ENCODE results near the gene MGMT.

Gene MGMT

DNA sequence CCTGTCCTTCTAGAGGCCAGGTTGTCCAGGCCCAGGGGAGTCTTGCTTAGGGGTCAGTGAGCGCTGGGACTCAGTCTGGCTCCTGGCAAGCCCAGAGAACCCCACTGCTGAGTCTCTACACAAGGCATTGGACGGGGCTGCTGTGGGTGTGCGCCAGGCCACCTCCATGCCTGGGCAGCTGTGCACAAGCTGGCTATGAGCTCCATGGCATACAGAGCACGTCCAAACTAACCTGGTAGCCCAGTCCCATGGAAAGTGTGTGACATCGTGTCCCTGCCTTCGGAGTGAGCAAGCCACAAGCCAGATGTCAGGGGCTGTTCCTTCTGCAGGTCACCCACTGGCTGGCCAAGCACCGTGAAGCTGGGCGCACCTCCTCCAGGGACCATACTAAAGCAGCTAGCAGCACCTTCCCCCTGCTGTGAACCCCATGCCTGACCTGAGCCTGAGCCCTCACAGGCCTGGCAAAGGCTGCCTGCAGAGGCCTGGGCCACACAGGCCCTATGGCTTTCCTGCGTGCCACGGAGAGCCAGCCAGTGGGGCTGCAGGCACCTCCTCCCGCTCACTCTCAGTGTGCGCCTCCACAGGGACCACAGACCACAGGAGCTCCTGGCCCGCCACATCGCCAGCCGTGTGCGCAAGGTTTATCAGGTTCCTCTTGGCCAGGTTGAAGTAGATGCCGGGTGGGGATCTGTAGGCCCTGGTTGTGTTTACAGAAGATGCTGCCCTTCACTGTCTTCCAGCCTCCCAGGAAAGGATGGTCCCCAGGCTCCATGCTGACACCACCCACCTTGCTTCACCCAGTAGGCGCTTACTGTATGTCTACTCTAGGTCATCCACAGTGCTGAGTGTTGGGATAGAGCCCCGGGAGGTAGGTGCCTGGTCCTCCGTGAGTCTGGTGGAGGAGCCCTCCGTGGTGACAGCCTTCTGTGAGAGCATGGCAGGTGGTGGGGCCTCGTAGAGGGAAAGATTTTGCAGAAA lies 277.4 kb downstream of the MGMT start:
- no peak for DNase-seq

DNA sequence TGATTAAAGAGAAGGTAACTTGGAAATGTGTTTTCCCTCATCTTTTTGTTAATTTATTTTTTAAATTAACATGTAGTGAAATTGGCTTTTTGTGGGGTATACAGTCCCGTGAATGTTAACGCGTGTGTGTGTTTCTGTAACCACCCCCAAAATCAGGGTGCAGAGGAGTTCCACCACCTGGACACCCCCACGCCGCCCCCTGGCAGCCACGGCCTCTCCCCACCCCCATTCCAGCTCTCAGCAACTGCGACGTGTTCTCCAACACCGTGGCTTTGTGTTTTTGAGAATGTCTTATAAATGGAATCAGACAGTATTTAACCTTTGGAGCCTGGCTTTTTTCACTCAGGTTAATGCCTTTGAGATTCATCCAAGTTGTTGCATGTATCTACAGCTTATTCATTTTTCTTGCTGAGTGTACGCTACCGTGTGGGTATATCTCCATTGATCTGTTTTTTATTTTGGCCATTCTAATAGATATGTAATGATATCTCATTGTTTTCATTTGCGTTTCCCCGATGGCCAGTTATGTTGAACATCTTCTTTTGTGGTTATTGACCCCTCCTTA lies 278.2 kb downstream of the MGMT start:
- no peak for DNase-seq

DNA sequence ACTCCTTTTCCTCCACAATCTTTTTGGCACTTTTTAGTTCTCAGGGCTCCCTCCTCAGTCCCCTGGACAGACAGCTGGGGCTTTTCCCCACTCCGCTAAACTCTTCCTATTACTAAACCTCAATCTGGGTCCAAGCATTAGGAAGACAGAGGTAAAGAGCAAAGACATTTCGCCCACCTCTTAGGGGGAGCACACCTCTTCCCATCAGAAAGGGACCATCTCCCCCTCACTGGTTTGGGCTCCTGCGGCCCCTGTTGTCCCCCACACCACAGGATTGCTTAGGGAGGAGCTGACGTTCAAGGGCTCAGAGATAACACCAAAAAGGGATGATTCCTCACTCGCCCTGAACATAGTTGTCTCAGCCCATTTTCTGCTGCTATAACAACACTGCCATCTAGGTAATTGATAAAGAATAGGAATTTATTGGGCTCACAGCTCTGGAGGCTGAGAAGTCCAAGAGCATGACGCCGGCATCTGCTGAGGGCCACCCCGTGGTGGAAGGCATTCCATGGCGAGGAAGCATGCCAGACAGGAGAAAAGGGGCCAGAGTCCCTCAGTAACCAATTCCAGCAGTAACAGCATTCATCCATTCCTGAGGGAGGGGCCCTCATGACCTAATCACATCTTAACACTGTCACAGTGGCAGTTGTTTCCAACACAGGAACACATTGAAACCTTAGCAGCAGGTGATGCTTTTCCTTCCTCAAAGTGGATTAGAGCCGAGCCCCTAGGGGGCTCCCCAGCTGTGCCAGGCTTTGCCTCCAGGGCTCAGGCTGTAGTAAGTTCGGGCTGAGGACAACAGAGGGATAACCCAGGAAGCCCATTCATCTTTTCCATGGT lies 287.4 kb downstream of the MGMT start:
- DNase-seq = no peak

DNA sequence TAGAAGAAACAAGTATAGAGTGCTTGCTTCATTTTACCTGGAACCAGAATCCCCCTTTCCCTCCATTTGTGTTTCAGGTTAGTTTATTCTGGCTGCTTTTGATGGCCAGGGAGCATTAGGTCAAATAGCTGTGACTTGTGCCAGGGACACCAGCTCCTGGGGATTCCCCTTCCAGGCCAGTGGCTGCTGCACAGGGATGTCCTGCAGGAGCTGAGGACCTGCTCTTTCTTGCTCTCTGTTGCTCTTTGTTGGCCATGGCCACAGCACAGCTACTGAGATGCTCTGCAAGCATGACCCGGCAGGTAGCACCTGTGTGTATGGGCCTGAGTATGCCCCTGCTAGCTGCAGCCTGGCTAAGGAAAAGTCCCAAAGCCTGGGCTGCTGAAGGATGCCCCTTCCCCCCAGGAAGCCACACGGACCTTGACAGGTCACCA lies 288.1 kb downstream of the MGMT start:
- DNase-seq = no peak

DNA sequence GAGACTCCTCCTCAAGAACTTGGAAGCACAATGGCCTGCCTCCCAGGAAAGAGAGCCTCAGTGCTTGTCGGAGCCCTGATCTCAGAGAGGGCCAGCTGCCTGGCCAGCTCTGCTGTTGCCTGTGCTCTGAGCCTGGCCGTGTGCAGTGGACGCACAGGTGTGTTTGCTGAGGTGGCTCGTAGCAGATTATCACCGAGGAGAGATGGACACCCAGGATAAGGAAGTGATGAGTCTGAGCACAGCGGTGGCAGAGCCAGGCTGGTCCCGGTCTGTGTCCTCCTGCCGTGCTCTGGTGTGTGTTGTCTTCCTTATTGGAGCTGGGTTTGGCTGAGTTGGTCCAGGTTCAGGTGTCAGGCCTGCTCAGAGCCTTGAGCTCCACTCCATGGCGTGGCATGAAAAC lies 288.6 kb downstream of the MGMT start:
- no peak for DNase-seq

DNA sequence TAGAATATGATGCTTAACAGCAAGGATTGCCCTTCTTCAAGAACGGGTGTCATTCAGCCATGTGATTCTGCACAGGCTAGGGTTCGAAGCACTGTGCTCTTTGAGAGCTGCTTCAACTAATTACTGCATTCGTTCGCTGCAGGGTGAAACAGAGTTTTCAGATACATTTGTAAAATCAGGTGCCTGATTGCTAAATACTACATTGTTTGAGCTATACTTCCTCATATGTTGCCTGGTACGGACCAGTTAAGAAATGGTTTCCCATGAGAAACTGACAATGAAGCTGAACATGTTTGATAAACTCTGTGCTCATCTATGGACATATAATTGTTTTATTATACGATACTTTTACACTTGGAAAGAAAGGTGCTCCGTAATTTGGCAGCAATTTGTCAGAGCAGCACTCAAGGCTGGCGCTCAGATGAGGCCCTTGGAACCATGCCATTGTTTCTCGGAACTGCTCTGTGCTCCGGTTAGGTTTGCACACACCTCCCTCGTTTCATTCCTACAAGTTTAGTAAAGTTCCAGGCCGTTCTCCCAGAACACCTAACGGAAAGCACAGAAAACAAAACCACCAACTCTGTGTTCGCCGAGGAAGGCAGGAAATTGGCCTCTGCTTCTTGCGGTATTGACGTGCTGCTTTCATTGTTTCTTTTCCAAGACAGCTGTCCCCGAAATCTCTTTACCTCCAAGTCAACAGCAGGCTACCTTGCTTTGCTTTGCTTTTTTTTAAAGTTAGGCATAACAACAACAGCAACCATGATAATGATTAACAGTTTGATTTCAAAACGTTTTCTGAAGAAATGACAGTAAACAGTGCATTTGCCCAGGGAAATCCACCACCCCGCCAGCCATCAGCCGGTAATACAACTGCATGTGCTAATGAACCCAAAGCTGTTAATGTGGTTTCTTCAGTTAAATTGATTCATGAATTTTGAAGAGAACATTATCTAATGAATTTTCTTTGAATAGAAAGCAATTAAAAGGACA lies 290.2 kb downstream of the MGMT start:
- no peak for DNase-seq

DNA sequence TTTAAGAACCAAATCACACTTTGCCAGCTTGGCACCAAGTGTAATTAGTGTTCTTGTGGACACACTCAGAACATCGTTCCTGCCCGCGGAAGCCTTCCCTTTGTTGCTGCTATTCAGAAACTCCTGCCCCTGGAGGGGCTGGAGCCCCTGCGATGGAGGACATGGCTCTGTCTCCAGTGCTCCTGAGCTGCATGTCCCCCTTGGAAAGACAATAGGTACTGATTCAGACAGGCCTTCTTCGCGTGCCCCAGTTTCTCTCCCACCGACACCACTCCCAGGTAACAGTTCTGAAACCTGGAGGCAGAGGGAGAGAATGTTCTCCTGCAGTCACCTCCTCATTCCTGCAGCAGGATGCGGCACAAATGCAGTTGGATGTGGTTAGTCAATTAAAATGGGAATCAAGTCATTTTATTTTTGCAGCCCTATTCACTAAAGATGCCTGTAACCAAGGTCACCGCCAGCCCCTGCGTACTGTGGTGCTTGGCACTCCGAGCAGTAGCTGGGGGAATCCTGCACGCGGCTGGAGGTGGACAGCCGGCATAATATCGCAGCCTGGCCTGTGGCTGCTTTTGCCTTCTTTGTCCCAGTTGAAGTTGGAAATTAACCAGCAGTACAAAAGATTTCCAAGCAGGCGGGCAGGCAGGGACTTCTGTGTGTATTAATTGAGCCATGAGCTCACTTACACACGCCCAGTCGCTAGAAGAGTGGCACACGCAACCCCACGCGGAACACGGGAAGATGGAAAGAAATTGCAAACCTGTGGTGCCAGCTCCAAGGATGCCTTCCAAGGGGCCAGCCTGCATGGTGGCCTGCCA lies 291.4 kb downstream of the MGMT start:
- DNase-seq = no peak

DNA sequence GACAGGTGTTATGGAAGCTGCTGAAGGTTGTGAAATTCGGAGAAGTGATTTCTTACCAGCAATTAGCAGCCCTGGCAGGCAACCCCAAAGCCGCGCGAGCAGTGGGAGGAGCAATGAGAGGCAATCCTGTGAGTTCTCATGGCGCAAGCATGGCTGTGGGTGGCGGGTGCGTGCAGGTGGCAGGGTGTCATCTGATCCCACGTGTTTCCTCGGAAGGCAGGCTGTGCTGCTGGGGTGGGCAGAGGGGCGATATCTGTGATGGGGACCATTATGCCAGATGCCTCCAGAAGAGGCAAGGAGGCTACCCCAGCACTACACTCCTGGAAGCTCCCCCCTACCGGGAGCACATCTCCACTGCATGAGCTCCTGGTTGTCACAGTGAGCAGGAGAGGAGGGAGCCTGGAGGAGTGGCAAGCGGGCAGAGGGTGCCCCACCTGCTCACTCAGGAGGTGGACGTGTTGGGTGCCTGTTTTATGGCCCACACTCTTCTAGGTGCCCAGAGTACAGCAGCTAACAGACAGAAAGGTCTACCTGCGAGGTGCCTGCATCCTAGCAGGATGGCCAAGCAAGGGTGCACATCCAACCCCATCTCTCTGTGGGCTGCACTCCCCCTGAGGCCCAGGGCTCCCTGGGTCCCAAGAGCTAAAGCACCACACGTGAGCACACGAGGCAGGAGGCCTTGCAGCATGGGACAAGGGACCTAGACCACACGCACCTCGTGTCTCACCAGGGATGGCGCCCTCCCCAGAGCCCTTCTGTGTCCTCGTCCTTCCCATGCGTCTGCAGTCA lies 292.4 kb downstream of the MGMT start:
- DNase-seq = no peak

DNA sequence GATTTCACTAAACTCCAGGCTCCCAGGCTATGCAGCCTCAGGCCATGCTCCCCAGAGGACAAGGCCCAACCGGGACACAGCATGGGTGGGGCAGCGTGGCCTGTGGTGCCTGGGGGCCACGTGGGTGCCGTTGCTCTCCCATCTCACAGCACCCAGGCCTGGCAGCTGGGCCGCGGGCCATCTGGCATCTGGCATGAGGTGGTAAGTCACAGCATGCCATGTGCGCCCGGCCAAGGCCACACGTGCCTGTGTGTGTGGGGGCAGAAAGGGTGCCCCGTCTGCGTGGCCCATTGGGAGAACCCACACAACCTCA lies 292.9 kb downstream of the MGMT start:
- no peak for DNase-seq

DNA sequence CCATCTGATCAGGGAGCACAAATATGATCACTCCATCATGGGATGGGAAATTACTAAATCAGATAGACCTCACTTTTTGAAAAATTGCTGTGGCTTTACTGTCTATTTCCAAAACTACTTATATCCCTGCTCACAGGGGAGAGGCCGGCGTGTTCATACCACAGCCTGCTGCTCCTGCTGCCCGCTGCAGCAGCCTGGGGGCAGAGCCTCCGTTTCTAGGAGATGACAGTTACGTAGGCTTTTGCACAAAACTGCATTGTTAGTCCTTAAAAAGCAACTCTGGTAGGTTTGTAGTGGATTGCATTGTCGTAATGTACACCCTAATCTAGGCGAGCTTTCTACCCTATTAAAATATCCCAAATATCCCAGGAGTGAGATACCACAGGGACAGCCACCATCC lies 293.4 kb downstream of the MGMT start:
- DNase-seq = no peak

DNA sequence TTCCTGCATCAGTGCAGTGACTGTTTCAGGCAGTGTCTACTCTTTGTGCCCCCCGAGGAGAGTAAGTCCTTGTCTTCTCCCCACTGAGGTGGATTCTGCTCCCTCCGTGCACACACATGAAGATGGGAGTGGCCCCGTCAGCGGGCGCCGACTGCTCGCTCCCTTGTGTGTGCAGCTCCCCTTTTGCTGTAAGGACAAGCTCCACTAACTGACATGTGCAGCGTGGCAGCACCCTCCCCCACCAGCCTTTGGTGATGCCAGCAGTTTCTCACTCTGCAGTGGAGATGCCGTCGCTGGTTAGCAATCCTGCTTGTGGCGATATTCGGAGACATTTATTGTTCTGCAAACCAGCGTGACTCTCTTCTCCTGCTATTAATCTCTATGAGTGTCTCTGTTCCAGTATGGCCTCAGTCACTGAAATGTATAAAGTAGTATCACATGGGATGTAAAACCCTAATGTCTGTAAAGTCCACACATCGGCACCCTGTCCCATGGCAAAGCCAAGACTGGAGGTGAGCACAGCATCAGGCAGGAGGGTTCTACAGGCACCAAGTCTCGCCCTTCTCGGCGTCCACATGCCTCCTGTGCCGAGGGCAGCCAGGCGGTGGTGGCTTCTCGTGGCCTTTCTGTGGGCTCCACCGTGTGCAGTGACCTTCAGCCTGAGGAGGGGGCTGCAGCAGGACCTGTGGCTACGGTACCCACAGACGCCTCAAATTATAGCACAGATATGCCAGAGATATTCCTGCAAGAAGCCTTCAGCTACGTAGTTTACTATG lies 294.3 kb downstream of the MGMT start:
- DNase-seq = no peak

DNA sequence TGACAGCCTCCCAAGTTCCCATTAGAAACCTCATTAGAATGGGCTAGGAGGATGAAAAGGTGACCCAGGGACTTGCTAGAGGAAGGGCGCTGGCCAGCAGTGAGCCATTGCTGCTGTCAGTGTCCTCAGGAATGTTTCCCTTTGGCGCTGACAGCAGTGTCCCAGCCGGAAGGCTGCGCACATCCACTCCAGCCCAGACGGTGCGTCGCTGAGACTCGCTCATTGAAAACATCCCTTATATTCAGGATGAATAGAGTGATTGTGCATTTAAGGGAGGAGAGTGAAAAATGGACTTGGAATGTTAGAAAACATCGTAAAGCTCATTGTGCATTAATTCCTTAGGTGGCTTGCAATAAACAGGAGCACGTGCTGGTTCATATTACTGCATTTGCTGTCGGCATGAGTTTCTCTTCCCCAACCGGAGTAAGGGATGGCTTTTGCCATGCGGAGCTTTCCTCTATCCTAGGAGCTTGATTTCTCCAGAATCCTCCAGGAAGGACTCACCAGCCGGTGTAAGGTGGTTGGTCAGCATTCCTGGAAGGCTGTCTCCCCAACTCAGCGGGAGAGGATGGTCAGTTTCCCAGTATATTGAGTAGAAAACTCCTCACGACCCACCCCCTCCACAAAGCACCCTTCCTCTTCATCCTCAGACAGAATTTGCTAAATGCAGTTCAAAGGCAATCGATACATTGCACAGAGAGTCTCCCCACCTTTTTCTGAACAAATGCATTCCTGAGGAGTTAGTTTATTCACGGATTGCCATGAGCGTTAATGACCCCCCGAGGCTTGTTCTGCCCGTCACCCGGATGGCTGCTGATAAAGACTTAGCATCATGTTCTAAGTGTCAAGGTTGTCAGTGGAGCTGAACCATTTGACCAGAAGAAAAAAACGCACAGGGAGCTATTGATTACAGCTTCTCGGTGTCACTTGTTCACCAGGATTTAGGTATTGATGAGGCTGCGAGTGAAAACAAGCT lies 295.2 kb downstream of the MGMT start:
- DNase-seq = no peak

DNA sequence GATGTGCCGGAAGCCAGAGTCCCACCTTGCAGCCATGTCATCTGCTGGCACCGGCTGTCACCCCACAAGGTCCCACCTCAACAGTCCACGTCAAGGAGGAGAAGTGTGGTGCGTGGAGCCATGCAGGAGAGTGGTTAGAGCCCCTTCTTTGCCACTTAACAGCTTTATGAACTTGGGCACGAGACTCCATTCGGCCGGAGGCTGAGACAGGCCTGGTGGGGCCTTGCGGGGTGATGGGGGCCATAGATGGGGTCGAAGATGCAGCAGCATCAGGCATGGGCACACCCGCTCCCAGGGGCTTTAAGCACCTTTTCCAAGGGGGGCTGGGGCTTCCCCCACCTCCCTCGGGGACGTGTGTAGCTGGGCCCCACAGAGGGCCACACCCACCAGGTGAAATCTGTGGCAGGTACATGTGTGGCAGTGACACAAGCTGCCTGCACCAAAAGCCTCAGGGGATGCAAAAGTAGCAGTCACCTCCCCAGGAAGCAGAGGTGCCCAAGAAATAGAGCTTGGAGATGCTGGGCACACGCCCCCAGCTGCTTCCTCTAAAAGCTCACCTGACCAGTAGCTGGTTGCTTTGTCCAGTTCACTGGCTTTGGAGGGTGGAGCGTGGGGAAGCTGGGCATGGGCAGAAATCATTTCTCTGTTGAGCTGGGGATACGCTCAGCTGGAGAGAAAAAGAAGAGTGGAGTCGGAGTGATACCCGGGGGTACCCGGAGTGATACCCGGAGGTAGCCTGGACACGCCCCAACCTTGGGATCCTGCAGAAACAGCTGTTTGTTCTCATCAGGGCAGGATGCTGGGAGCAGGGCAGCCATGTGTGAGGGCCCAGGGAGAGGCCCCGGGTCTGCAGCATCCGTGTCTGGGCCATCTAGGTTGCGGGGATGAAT lies 297.2 kb downstream of the MGMT start:
- no peak for DNase-seq

DNA sequence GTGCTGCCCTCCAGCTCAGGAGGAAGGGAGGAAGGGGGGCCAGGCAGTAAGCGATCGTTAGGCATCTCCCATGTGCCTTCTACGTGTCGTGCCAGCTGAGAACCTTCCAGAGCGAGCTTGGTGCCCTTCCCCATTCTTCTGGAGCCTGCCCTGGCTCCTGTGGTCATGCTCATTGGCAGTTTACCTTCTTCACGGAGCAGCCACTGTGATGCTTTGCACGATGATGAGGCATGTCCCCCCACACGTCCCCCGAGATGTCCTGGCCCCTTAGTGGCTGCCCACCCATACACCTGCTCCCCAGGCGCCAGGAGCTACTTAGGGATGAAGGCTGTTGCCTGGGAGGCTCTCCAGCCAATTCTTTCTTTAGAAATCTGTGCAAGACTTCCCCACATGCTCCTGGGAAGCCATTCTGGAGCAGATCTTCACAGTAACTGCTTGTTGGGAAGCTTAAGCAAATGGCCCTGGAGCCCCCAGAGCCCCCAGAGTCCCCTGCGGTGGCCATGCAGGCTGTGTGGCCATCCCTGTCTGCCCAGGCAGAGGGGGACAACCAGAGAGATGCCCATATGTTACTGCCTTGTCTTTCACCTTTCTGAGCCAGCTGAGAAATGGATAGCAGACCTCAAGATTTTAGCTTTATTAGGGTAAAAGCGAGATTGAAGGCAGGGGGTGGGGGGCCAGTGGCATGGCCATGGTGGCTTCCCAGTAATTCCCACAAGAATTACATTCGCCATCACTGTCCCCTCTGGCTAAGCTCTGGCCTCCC lies 298.0 kb downstream of the MGMT start:
- no peak for DNase-seq

DNA sequence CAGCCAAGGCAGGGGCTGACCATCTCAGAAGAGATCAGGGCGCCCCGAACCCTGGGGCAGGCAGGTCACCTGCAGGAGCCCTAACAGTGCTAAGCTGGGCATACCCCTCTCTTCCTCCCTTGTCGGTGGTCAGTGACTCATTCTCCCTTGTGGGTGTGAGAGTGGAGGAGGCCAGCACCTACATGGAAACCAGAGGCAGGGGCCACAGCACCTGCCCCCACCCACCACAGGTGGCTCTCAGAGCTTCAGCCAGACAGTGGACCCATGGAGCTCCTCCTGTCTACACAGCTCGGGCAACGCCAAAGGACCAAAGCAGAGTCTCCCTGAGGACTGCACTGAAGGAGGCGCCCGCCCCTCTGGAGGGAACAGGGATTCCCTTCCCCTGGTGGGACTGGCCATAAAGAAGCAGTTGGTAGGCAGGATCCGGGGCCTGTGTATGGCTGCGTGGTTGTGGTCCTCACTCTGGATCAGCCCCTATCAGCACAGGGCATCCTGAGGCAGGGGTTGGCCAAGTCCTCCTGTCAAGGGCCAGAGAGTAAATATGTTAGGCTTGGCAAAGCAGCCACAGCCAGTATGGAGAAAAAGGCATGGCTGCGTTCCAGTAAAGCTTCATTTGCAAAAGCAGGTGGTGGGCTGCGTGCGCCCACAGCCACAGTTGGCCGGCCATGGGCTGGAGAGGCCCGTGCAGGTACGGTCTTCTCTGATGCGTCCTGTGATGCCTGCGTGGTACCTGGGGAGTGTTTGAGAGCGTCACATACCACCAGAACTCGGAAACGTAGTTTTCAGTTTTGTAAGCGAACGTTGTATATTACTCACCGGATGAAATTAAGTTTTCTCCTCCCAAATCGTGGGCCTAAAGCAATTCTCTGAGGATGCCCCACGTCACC lies 298.9 kb downstream of the MGMT start:
- no peak for DNase-seq

Data from CD4-positive, alpha-beta T cell treated with Interleukin-17A for 1 hour (primary cell).